Glutamatergic neuron (in vitro differentiated cells): ENCODE data around the gene HEG1. TPM values are rescaled to one million over a fixed set of nuclear protein-coding genes. Genes with fewer than 3 reads are reported as not detected.

Experiments used
- DNase-seq: peaks from one replicate; pipeline ENCODE4 v3.0.0; 2022
- H3K27ac Mint-ChIP-seq: one replicate; pipeline ENCODE4 v1.8.0; 2020; ENCODE audit warnings: mild to moderate bottlenecking, mixed read lengths, inconsistent platforms; ENCODE audit not compliant: unreplicated experiment
- H3K27me3 Mint-ChIP-seq: one replicate; pipeline ENCODE4 v1.8.0; 2020; ENCODE audit warnings: mild to moderate bottlenecking, moderate library complexity, mixed read lengths, inconsistent platforms; ENCODE audit not compliant: unreplicated experiment
- H3K36me3 Mint-ChIP-seq: one replicate; pipeline ENCODE4 v1.8.0; 2020; ENCODE audit warnings: mild to moderate bottlenecking, mixed read lengths, inconsistent platforms; ENCODE audit not compliant: unreplicated experiment
- H3K4me1 Mint-ChIP-seq: one replicate; pipeline ENCODE4 v1.8.0; 2020; ENCODE audit warnings: mild to moderate bottlenecking, low read depth, mixed read lengths, inconsistent platforms; ENCODE audit not compliant: unreplicated experiment
- H3K4me3 Mint-ChIP-seq: one replicate; pipeline ENCODE4 v1.8.0; 2020; ENCODE audit warnings: mild to moderate bottlenecking, mixed read lengths, inconsistent platforms; ENCODE audit not compliant: unreplicated experiment
- H3K9me3 Mint-ChIP-seq: one replicate; pipeline ENCODE4 v1.8.0; 2020; ENCODE audit warnings: mild to moderate bottlenecking, moderate library complexity, mixed read lengths, inconsistent platforms; ENCODE audit not compliant: unreplicated experiment
- CTCF ChIP-seq: fragments of 200-600 bp; sonication (generic); IDR thresholded peaks from one replicate; pipeline ENCODE4 v1.5.0; 2021; ENCODE audit not compliant: partially characterized antibody, unreplicated experiment
- total RNA-seq: library from RNA; stranded (reverse); fragmentation: NEBNext Ultra II Directional; extraction: Animal tissue kit (Norgen Biotek cat#: 25700); gene quantifications from one replicate; pipeline ENCODE4 v1.2.1, GENCODE V29; 2021; ENCODE audit not compliant: unreplicated experiment

The HEG1 gene
- total RNA-seq, 1 donor from 2014 or later, result 32.7 TPM

- no peak for DNase-seq
- no peaks in the 10 kb centered on the region for H3K4me1 Mint-ChIP-seq
- no peak overlapping the region for H3K4me3 Mint-ChIP-seq
- H3K27me3 Mint-ChIP-seq, result peaks cover 2% of the 10 kb centered on the region
- H3K9me3 Mint-ChIP-seq, result no peaks in the 10 kb centered on the region
- H3K36me3 Mint-ChIP-seq, result peaks cover 3% of the 10 kb centered on the region
- no peak for TF ChIP-seq CTCF
- H3K27ac Mint-ChIP-seq, result no peak overlapping the region
Measured at GRCh38 chr3:124967964-124968363, 87.8 kb downstream of the HEG1 start.

GRCh38 chr3:124966521-124967445 is 89.0 kb downstream of the HEG1 start:
- no peak for TF ChIP-seq CTCF
- Mint-ChIP-seq H3K27ac (no peak overlapping the region), H3K4me3 (no peak overlapping the region)

GRCh38 chr3:124965413-124965812 is 90.4 kb downstream of the HEG1 start:
- no peaks in the 10 kb centered on the region for H3K4me1 Mint-ChIP-seq
- no peak overlapping the region for H3K27ac Mint-ChIP-seq
- no peak for DNase-seq
- no peak overlapping the region for H3K4me3 Mint-ChIP-seq
- H3K9me3 Mint-ChIP-seq, result no peaks in the 10 kb centered on the region
- peaks cover 1% of the 10 kb centered on the region for H3K36me3 Mint-ChIP-seq
- H3K27me3 Mint-ChIP-seq, result peaks cover 4% of the 10 kb centered on the region
- TF ChIP-seq CTCF, result no peak

More at GRCh38 chr3:124966521-124967445, 89.0 kb downstream of the HEG1 start:
- no peaks in the 10 kb centered on the region for H3K4me1 Mint-ChIP-seq
- no peaks in the 10 kb centered on the region for H3K9me3 Mint-ChIP-seq
- DNase-seq, result no peak
- peaks cover 4% of the 10 kb centered on the region for H3K27me3 Mint-ChIP-seq
- peaks cover 3% of the 10 kb centered on the region for H3K36me3 Mint-ChIP-seq

- no peak overlapping the region for H3K27ac Mint-ChIP-seq
- no peak overlapping the region for H3K4me3 Mint-ChIP-seq
- DNase-seq, result no peak
- no peaks in the 10 kb centered on the region for H3K36me3 Mint-ChIP-seq
- no peaks in the 10 kb centered on the region for H3K4me1 Mint-ChIP-seq
- H3K9me3 Mint-ChIP-seq, result no peaks in the 10 kb centered on the region
- peaks cover 3% of the 10 kb centered on the region for H3K27me3 Mint-ChIP-seq
- no peak for TF ChIP-seq CTCF
Measured at GRCh38 chr3:124964387-124964786, 91.4 kb downstream of the HEG1 start.

- no peaks in the 10 kb centered on the region for H3K4me1 Mint-ChIP-seq
- H3K27ac Mint-ChIP-seq, result no peak overlapping the region
Measured at GRCh38 chr3:124963755-124964154, 92.0 kb downstream of the HEG1 start.

More at GRCh38 chr3:124963755-124964154, 92.0 kb downstream of the HEG1 start:
- H3K36me3 Mint-ChIP-seq, result no peaks in the 10 kb centered on the region
- H3K9me3 Mint-ChIP-seq, result no peaks in the 10 kb centered on the region
- H3K4me3 Mint-ChIP-seq, result no peak overlapping the region
- no peak for TF ChIP-seq CTCF
- peaks cover 3% of the 10 kb centered on the region for H3K27me3 Mint-ChIP-seq
- DNase-seq, result no peak
